ENCODE measurements around the gene SPART. TPM values are rescaled to one million over a fixed set of nuclear protein-coding genes. Genes with fewer than 3 reads are reported as not detected.

Gene SPART
- total RNA-seq, 1 experiment from 2014 or later: 60.6 TPM

DNA sequence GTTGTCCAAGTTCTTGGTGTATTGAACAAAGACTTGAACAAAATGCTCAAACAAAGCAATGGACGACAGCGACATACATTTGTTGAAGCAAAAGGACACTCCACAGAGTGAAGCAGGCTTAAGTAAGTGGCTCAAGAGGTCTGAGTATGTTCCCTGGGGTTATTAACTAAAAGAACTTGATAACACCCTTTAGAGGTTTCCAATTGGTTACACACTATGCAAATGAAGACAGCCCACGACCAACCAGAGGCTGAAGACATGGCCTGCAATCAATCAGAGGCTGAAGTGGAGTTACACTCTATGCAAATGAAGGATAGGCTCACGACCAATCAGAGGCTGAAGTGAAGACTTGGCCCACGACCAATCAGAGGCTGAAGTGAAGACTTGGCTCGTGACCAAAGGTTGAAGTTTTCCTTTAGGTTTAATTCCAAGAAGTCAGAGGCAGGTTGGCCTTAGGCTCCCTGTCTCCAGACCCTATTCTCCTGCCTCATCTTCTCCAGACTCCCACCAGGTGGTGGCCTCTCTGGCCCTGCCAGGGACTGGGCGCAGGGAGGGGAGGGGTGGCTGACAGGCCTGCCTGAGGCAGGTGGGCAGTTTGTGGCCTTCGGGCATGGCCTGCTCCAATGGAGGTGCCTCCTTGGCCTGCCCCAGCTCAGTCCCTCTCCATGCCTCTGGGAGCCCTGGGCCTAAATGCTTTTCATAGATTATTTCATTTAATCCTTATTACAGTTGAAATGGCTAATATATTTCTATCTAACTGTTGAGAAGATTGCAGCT, 86.6 kb downstream of the SPART start:
- Histone ChIP-seq H2BK12ac (ENCODE audit: insufficient read length, low read depth, low read length) (no peak overlapping the region), H2AFZ (ENCODE audit: low read length) (no peak overlapping the region), H2BK5ac (ENCODE audit: insufficient read length, low read length) (no peak overlapping the region), H3K9me3 (ENCODE audit: control insufficient read depth, low read depth, low read length) (no peaks in the 10 kb centered on the region), H3K27me3 (ENCODE audit: insufficient read depth, low read length) (no peaks in the 10 kb centered on the region), H3T11ph (ENCODE audit: low read length) (no peak overlapping the region), H3K18ac (ENCODE audit: insufficient read length, low read depth, low read length) (no peak overlapping the region), H2BK15ac (ENCODE audit: low read depth, low read length) (no peak overlapping the region), H3K23me2 (ENCODE audit: insufficient read length, low read depth, low read length, poor library complexity, severe bottlenecking) (no peaks in the 10 kb centered on the region), H3K9ac (ENCODE audit: extremely low read depth, insufficient read length, low read length) (no peak overlapping the region), H3K56ac (ENCODE audit: insufficient read length, low read depth, low read length) (no peak overlapping the region), H3K79me2 (ENCODE audit: insufficient read depth, low read length) (no peaks in the 10 kb centered on the region), H2AK5ac (ENCODE audit: insufficient read length, low read length) (no peak overlapping the region), H4K8ac (replicated peaks; ENCODE audit: insufficient read length, low read depth, low read length) (no peak overlapping the region), H4K91ac (ENCODE audit: insufficient read length, low read depth, low read length) (no peak overlapping the region), H3K4me2 (ENCODE audit: insufficient read depth, insufficient read length, low read length) (no peak overlapping the region), H3K27ac (ENCODE audit: insufficient read length, low read depth, low read length) (no peak overlapping the region), H3K4ac (ENCODE audit: low read depth, low read length) (no peak overlapping the region), H4K5ac (ENCODE audit: insufficient read length, low read depth, low read length) (no peak overlapping the region), H3K14ac (ENCODE audit: insufficient read depth, low read length) (no peak overlapping the region), H2BK120ac (ENCODE audit: low read depth, low read length, poor library complexity, severe bottlenecking) (no peak overlapping the region), H3K23ac (ENCODE audit: insufficient read length, low read depth, low read length) (no peak overlapping the region), H2BK20ac (ENCODE audit: low read depth, low read length, poor library complexity, severe bottlenecking) (no peak overlapping the region), H3K79me1 (ENCODE audit: insufficient read depth, low read depth, low read length, poor library complexity, severe bottlenecking) (no peaks in the 10 kb centered on the region), H4K20me1 (ENCODE audit: control insufficient read depth, insufficient read depth, insufficient read length) (no peaks in the 10 kb centered on the region), H3K4me1 (ENCODE audit: insufficient read depth, low read length) (no peaks in the 10 kb centered on the region)
- Mint-ChIP-seq H3K9me3 (no peaks in the 10 kb centered on the region; a peak in 1 of 5 replicates), H3K4me3 (no peak overlapping the region), H3K4me1 (peaks cover 13% of the 10 kb centered on the region in 2 experiments), H3K27me3 (ENCODE audit: low read depth) (no peaks in the 10 kb centered on the region), H3K36me3 (ENCODE audit: insufficient read depth in 1 of 3, low read depth in 3 of 3) (peaks cover 0 to 7% (median 0%) of the 10 kb centered on the region in 3 experiments; a peak in 3 of 7 replicates), H3K27ac (no peak overlapping the region)
- no CpG with 5 or more reads among the region's 8 CpGs for WGBS (ENCODE audit: extremely low coverage, insufficient read length, low lambda C conversion rate)
- DNase-seq: no peak
- TF ChIP-seq, protein P1, sequence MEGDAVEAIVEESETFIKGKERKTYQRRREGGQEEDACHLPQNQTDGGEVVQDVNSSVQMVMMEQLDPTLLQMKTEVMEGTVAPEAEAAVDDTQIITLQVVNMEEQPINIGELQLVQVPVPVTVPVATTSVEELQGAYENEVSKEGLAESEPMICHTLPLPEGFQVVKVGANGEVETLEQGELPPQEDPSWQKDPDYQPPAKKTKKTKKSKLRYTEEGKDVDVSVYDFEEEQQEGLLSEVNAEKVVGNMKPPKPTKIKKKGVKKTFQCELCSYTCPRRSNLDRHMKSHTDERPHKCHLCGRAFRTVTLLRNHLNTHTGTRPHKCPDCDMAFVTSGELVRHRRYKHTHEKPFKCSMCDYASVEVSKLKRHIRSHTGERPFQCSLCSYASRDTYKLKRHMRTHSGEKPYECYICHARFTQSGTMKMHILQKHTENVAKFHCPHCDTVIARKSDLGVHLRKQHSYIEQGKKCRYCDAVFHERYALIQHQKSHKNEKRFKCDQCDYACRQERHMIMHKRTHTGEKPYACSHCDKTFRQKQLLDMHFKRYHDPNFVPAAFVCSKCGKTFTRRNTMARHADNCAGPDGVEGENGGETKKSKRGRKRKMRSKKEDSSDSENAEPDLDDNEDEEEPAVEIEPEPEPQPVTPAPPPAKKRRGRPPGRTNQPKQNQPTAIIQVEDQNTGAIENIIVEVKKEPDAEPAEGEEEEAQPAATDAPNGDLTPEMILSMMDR (conservative IDR thresholded peaks at IDR 0.05): no peak

Measured in H9 (cell line).